Endothelial cell of umbilical vein (primary cell): ENCODE data around the gene TUSC2. TPM values are rescaled to one million over a fixed set of nuclear protein-coding genes. Genes with fewer than 3 reads are reported as not detected.

Experiments used
- BruUV-seq: library from RNA; stranded (reverse); fragments of 400-500 nt; replicated peaks from 2 replicates; lab custom pipeline; 2021; lab: Mats Ljungman, UMichigan
- CTCF ChIA-PET: fragments of 300-600, 350-600 bp; sonication (Branson Sonifier 250); formaldehyde crosslinking; loops from one replicate; lab custom pipeline; 2021; ENCODE audit warnings: antibody characterized with exemption, inconsistent platforms; lab: Charles Lee
- POLR2A ChIA-PET: fragments of 300-600, 350-600 bp; sonication (Branson Sonifier 250); formaldehyde crosslinking; loops from one replicate; lab custom pipeline; 2021; ENCODE audit warnings: antibody characterized with exemption, inconsistent platforms; lab: Charles Lee
- DNase-seq: peaks from one replicate; pipeline ENCODE4 v3.0.0-alpha.2; 2011; ENCODE audit warnings: low read depth, low spot score
- FAIRE-seq: peaks from 2 replicates; lab custom pipeline; 2011; peaks lifted over from hg19 to GRCh38; lab: Jason Lieb, UNC
- H2AFZ ChIP-seq: 2 replicates; pipeline ENCODE4 v1.6.0; 2012; ENCODE audit warnings: low read depth, low read length, control low read depth, inconsistent platforms
- H3K27ac ChIP-seq: 2 replicates; pipeline ENCODE4 v1.5.1; 2011; ENCODE audit warnings: low read depth, mild to moderate bottlenecking, control low read depth, low read length, moderate library complexity; ENCODE audit not compliant: insufficient read depth
- H3K27me3 ChIP-seq, 2 experiments: 2 replicates each; pipeline versions ENCODE4 v1.6.0 to v1.6.1; 2011; ENCODE audit warnings: low read length in 2 of 2, mixed read lengths in 1 of 2; ENCODE audit not compliant: control insufficient read depth in 2 of 2, insufficient read depth in 2 of 2
- H3K36me3 ChIP-seq, 2 experiments: 2 replicates in 1 of 2; 3 replicates in 1 of 2; pipeline ENCODE4 v1.5.1; 2011; ENCODE audit warnings: low read length in 2 of 2, mild to moderate bottlenecking in 1 of 2, moderate library complexity in 1 of 2; ENCODE audit not compliant: control insufficient read depth in 2 of 2, insufficient read depth in 2 of 2; ENCODE audit errors: extremely low read depth in 1 of 2
- H3K4me1 ChIP-seq: 3 replicates; pipeline ENCODE4 v1.5.1; 2011; ENCODE audit warnings: mild to moderate bottlenecking, low read length; ENCODE audit not compliant: control insufficient read depth, insufficient read depth; ENCODE audit errors: extremely low read depth
- H3K4me2 ChIP-seq: 2 replicates; pipeline ENCODE4 v1.6.1; 2011; ENCODE audit warnings: low read length, control low read depth, mixed read lengths; ENCODE audit not compliant: insufficient read depth
- H3K4me3 ChIP-seq, 3 experiments: fragments of 200-600 bp in 1 of 3; sonication (generic), shearing (Covaris generic) in 1 of 3; replicated peaks in 1 of 3; 2 replicates each; pipeline ENCODE4 v1.5.1; 2011 to 2016; ENCODE audit warnings: control low read depth in 3 of 3, low read length in 3 of 3, mild to moderate bottlenecking in 2 of 3, inconsistent platforms in 1 of 3, low read depth in 1 of 3, moderate library complexity in 1 of 3; ENCODE audit not compliant: insufficient read depth in 1 of 3
- H3K79me2 ChIP-seq: 2 replicates; pipeline ENCODE4 v1.6.0; 2012; ENCODE audit warnings: low read length, inconsistent platforms; ENCODE audit not compliant: control insufficient read depth, insufficient read depth
- H3K9ac ChIP-seq: replicated peaks from 2 replicates; pipeline ENCODE3; 2011; ENCODE audit warnings: low read length, control low read depth; ENCODE audit not compliant: insufficient read depth; ENCODE audit errors: extremely low read depth
- H3K9me1 ChIP-seq: replicated peaks from 3 replicates; pipeline ENCODE4 v1.6.0; 2011; ENCODE audit warnings: mild to moderate bottlenecking, low read length; ENCODE audit not compliant: control insufficient read depth, insufficient read depth; ENCODE audit errors: extremely low read depth
- H3K9me3 ChIP-seq: replicated peaks from 2 replicates; pipeline ENCODE4 v1.5.1; 2012; ENCODE audit warnings: low read length, inconsistent platforms; ENCODE audit not compliant: control insufficient read depth, insufficient read depth
- H4K20me1 ChIP-seq: replicated peaks from 2 replicates; pipeline ENCODE3; 2011; ENCODE audit warnings: mild to moderate bottlenecking, low read length; ENCODE audit not compliant: control insufficient read depth, insufficient read depth; ENCODE audit errors: extremely low read depth
- EZH2 ChIP-seq: IDR thresholded peaks from 2 replicates; pipeline ENCODE4 v1.6.1; 2012; ENCODE audit warnings: borderline replicate concordance, low read depth, mild to moderate bottlenecking, moderate library complexity, low read length, inconsistent platforms; ENCODE audit not compliant: severe bottlenecking
- FOS ChIP-seq: IDR thresholded peaks from 2 replicates; pipeline ENCODE4 v1.6.1; 2011; ENCODE audit warnings: mild to moderate bottlenecking, low read length, moderate library complexity, borderline replicate concordance; ENCODE audit not compliant: insufficient read depth
- GATA2 ChIP-seq: IDR thresholded peaks from 2 replicates; pipeline ENCODE4 v1.7.0; 2011; ENCODE audit warnings: low read depth, mild to moderate bottlenecking, moderate library complexity, mixed read lengths, low read length; ENCODE audit not compliant: insufficient read length, insufficient read depth
- JUN ChIP-seq: IDR thresholded peaks from 2 replicates; pipeline ENCODE4 v1.6.1; 2011; ENCODE audit warnings: borderline replicate concordance, low read depth; ENCODE audit not compliant: insufficient read length, insufficient read depth
- MYC ChIP-seq: IDR thresholded peaks from one replicate; pipeline ENCODE4 v1.6.1; 2011; ENCODE audit warnings: mild to moderate bottlenecking, low read depth, low read length
- POLR2A ChIP-seq: IDR thresholded peaks from 2 replicates; pipeline ENCODE4 v1.6.1; 2012; ENCODE audit warnings: low read depth, mild to moderate bottlenecking, control low read depth, low read length
- POLR2AphosphoS5 ChIP-seq: IDR thresholded peaks from 2 replicates; pipeline ENCODE4 v1.6.1; 2012; ENCODE audit warnings: low read depth, mild to moderate bottlenecking, control low read depth, low read length, moderate library complexity; ENCODE audit not compliant: insufficient read depth
- dilution Hi-C: fragments of 300-500 bp; cut with MboI; formaldehyde crosslinking; loops from one replicate; pipeline ENCODE4 v1.15.0; 2019; ENCODE audit warnings: low sequenced_read_pairs; ENCODE audit not compliant: extremely low pct_ligation_motif_present
- intact Hi-C: fragments of 100-400 bp; cut with micrococcal nuclease; formaldehyde crosslinking; loops from one replicate; pipeline ENCODE4 v1.10.0; 2022
- polyA plus RNA-seq, 4 experiments: library from polyadenylated mRNA; depleted of rRNA in 3 of 4; stranded (reverse) in 3 of 4; unstranded in 1 of 4; fragments of >200 nt; gene quantifications; 2 replicates each; pipeline versions ENCODE4 v1.2.1 to v1.2.3, GENCODE V29; 2011 to 2012; ENCODE audit warnings: missing spikeins in 1 of 4
- total RNA-seq: library from RNA; stranded (reverse); gene quantifications from 2 replicates; pipeline ENCODE4 v1.2.3, GENCODE V29; 2021
- TF ChIP-seq, protein P1 (sequence below): IDR thresholded peaks from 2 replicates; pipeline ENCODE4 v1.6.1; 2011; ENCODE audit not compliant: insufficient read depth, insufficient read length
- TF ChIP-seq, protein P2 (sequence below), 2 donors: IDR thresholded peaks; 1 replicate in 1 of 2; 2 replicates in 1 of 2; pipeline ENCODE4 v1.5.1; 2011; ENCODE audit warnings: low read length in 2 of 2, mild to moderate bottlenecking in 2 of 2, moderate library complexity in 2 of 2, control low read depth in 1 of 2, inconsistent platforms in 1 of 2, low read depth in 1 of 2; ENCODE audit not compliant: insufficient read depth in 1 of 2; ENCODE audit errors: extremely low read depth in 1 of 2

The TUSC2 gene
- total and polyA plus RNA-seq, 2 donors (not counting 3 experiments of a cell fraction or from before 2014, with no cell fraction given) = 30.0 to 89.0 TPM

GRCh38 chr3:50325497-50326181, 2.4 kb downstream of the TUSC2 start:
- DNase-seq = no peak
- H4K20me1 ChIP-seq = no peaks in the 10 kb centered on the region
- H3K27ac ChIP-seq = no peak overlapping the region
- FAIRE-seq = no peak
- POLR2A ChIA-PET = no interaction called here
- H3K9me3 ChIP-seq = no peaks in the 10 kb centered on the region
- intact Hi-C loops (loop anchor here (2.0 kb wide), 1 partner anchor 99 kb away; no protein-coding TSS in a partner anchor), dilution Hi-C loops (no loop called here)
- H3K4me2 ChIP-seq = no peak overlapping the region
- H3K79me2 ChIP-seq = peaks cover 23% of the 10 kb centered on the region
- no TSS peak for BruUV-seq
- no peaks in the 10 kb centered on the region for H3K9me1 ChIP-seq
- no peak overlapping the region for H2AFZ ChIP-seq
- CTCF ChIA-PET = interaction anchor here (0.8 to 4.3 kb wide), 8 partner anchors 10 to 135 kb away, joined by 3 to 66 read pairs (median 28); partner anchors contain the start of genes HYAL1, HYAL3 and NAA80
- TF ChIP-seq POLR2A (no peak), GATA2 (no peak), POLR2AphosphoS5 (no peak), MYC (no peak), FOS (no peak), JUN (no peak), EZH2 (no peak)
- TF ChIP-seq, protein P1, sequence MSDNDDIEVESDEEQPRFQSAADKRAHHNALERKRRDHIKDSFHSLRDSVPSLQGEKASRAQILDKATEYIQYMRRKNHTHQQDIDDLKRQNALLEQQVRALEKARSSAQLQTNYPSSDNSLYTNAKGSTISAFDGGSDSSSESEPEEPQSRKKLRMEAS = no peak
- TF ChIP-seq, protein P2, sequence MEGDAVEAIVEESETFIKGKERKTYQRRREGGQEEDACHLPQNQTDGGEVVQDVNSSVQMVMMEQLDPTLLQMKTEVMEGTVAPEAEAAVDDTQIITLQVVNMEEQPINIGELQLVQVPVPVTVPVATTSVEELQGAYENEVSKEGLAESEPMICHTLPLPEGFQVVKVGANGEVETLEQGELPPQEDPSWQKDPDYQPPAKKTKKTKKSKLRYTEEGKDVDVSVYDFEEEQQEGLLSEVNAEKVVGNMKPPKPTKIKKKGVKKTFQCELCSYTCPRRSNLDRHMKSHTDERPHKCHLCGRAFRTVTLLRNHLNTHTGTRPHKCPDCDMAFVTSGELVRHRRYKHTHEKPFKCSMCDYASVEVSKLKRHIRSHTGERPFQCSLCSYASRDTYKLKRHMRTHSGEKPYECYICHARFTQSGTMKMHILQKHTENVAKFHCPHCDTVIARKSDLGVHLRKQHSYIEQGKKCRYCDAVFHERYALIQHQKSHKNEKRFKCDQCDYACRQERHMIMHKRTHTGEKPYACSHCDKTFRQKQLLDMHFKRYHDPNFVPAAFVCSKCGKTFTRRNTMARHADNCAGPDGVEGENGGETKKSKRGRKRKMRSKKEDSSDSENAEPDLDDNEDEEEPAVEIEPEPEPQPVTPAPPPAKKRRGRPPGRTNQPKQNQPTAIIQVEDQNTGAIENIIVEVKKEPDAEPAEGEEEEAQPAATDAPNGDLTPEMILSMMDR (IDR thresholded peaks at IDR 0.05; ENCODE audit: extremely low read depth in 1 of 2, insufficient read depth in 1 of 2, low read depth in 1 of 2, low read length in 2 of 2) = no peak
- no peaks in the 10 kb centered on the region for H3K27me3 ChIP-seq
- H3K4me3 ChIP-seq = no peak overlapping the region
- peaks cover 9 to 24% of the 10 kb centered on the region in 2 experiments for H3K36me3 ChIP-seq
- no peak overlapping the region for H3K9ac ChIP-seq
- H3K4me1 ChIP-seq = peaks cover 34% of the 10 kb centered on the region
